Liver (tissue), 4 donors: ENCODE measurements around the gene KCTD8. TPM values are rescaled to one million over a fixed set of nuclear protein-coding genes. Genes with fewer than 3 reads are reported as not detected.

Experiments used
- polyA plus RNA-seq, 2 donors: library from polyadenylated mRNA; stranded (reverse) in 1 of 2; unstranded in 1 of 2; fragments of 200-250 nt in 1 of 2; fragments of >200 nt in 1 of 2; fragmentation: Nextera tagmentation in 1 of 2; extraction: Ambion mirVana in 1 of 2; gene quantifications; one replicate each; pipeline versions ENCODE4 v1.2.1 to v1.2.3, GENCODE V29; 2013 to 2015
- total RNA-seq, 2 donors: library from RNA; depleted of rRNA; stranded (reverse); fragments of >200 nt; gene quantifications; one replicate each; pipeline ENCODE4 v1.2.3, GENCODE V29; 2014
- donor health status: healthy.
- donor health status: healthy.
- donor health status: healthy.

The KCTD8 gene
- total and polyA plus RNA-seq, 4 donors = not detected

Other genes with a start within 250 kb of the KCTD8 start
- not detected for gene YIPF7, start 202.8 kb upstream of the KCTD8 start, total RNA-seq
- not detected for gene YIPF7, start 202.8 kb upstream of the KCTD8 start, polyA plus RNA-seq
- gene GUF1, start 229.6 kb upstream of the KCTD8 start, total RNA-seq = 10 to 100 TPM; 11.7 to 13.0 TPM
- gene GUF1, start 229.6 kb upstream of the KCTD8 start, polyA plus RNA-seq = 1 to 10 TPM; 6.4 to 9.3 TPM